ENCODE data around the gene AGRN. TPM values are rescaled to one million over a fixed set of nuclear protein-coding genes. Genes with fewer than 3 reads are reported as not detected.
"Not testable (repeated sequence)": the region's sequence is repeated elsewhere in the genome, so short reads cannot be mapped to it uniquely, and the experiment has no call there.

AGRN gene
- total RNA-seq, 1 donor from 2014 or later = 41.0 TPM

GRCh38 chr1:981955-982558, 37.9 kb upstream of the AGRN start, which contains the start of gene PERM1:
PERM1 (minus strand) TSS chr1:982093; CDS start chr1:981029, 1,064 bp downstream.
- peak; percentile 1 for ATAC-seq

- no peak for ATAC-seq
Observed at GRCh38 chr1:982765-983436, 37.0 kb upstream of the AGRN start.

- ATAC-seq = peak; percentile 32
Observed at GRCh38 chr1:983798-984475, 36.0 kb upstream of the AGRN start.

- no peak for ATAC-seq
Observed at GRCh38 chr1:984476-984814, 35.5 kb upstream of the AGRN start.

- ATAC-seq = no peak
Observed at GRCh38 chr1:985126-985525, 34.8 kb upstream of the AGRN start.

GRCh38 chr1:988061-988460, 31.9 kb upstream of the AGRN start:
- ATAC-seq = not testable (repeated sequence)

GRCh38 chr1:991275-991674, 28.6 kb upstream of the AGRN start:
- ATAC-seq = not testable (repeated sequence)

GRCh38 chr1:991895-992294, 28.0 kb upstream of the AGRN start:
- no peak for ATAC-seq

- no peak for ATAC-seq
Observed at GRCh38 chr1:992362-992761, 27.6 kb upstream of the AGRN start.

- ATAC-seq = no peak
Observed at GRCh38 chr1:993379-993995, 26.4 kb upstream of the AGRN start.

- ATAC-seq = not testable (repeated sequence)
Observed at GRCh38 chr1:994546-994945, 25.4 kb upstream of the AGRN start.

- no peak for ATAC-seq
Observed at GRCh38 chr1:995665-996633, 24.0 kb upstream of the AGRN start.

- no peak for ATAC-seq
Observed at GRCh38 chr1:996851-997712, 22.8 kb upstream of the AGRN start.

GRCh38 chr1:997713-997992, 22.3 kb upstream of the AGRN start:
- ATAC-seq = no peak

- ATAC-seq = no peak
Observed at GRCh38 chr1:997993-998744, 21.8 kb upstream of the AGRN start.

GRCh38 chr1:998745-998994, 21.2 kb upstream of the AGRN start:
- ATAC-seq = no peak

- no peak for ATAC-seq
Observed at GRCh38 chr1:998995-999724, 20.8 kb upstream of the AGRN start.

GRCh38 chr1:999725-1000356, 20.1 kb upstream of the AGRN start, which contains the start of gene HES4:
HES4 (minus strand) TSS chr1:1000097; CDS start chr1:999973, 124 bp downstream.
- ATAC-seq = peak; percentile 72

- peak; percentile 50 for ATAC-seq
Observed at GRCh38 chr1:1000357-1001056, 19.4 kb upstream of the AGRN start.

All from esophagus mucosa (tissue), 1 donor.